Liver (tissue), 9 donors: ENCODE results near the gene BBS10. TPM values are rescaled to one million over a fixed set of nuclear protein-coding genes. Genes with fewer than 3 reads are reported as not detected.

Source experiments
- DNase-seq: peaks from one replicate; pipeline ENCODE4 v3.0.0-alpha.2; 2017; ENCODE audit warnings: low spot score
- H3K27ac ChIP-seq, 2 donors: one replicate each; pipeline ENCODE4 v1.7.0; 2013; ENCODE audit warnings: inconsistent platforms in 2 of 2, low read length in 2 of 2, control low read depth in 1 of 2, low read depth in 1 of 2, mild to moderate bottlenecking in 1 of 2
- H3K27me3 ChIP-seq, 4 donors: one replicate each; pipeline versions ENCODE4 v1.6.1 to v1.7.0; 2013; ENCODE audit warnings: low read length in 3 of 4, inconsistent platforms in 1 of 4, mild to moderate bottlenecking in 1 of 4, moderate library complexity in 1 of 4; ENCODE audit not compliant: control insufficient read depth in 4 of 4, insufficient read depth in 4 of 4
- H3K36me3 ChIP-seq, 4 donors: one replicate each; pipeline versions ENCODE4 v1.6.1 to v1.7.0; 2013; ENCODE audit warnings: low read length in 3 of 4, mild to moderate bottlenecking in 3 of 4, low read depth in 1 of 4, moderate library complexity in 1 of 4; ENCODE audit not compliant: control insufficient read depth in 4 of 4, insufficient read depth in 3 of 4
- H3K4me1 ChIP-seq, 4 donors: one replicate each; pipeline versions ENCODE4 v1.6.1 to v1.7.0; 2013; ENCODE audit warnings: low read length in 3 of 4, mild to moderate bottlenecking in 3 of 4, moderate library complexity in 1 of 4; ENCODE audit not compliant: control insufficient read depth in 4 of 4, insufficient read depth in 4 of 4
- H3K4me3 ChIP-seq, 3 donors: one replicate each; pipeline versions ENCODE4 v1.6.1 to v1.7.0; 2013; ENCODE audit warnings: low read length in 3 of 3, control low read depth in 1 of 3, low read depth in 1 of 3, mild to moderate bottlenecking in 1 of 3
- H3K9ac ChIP-seq, 2 donors: one replicate each; pipeline ENCODE4 v1.7.0; 2013; ENCODE audit warnings: low read length in 2 of 2, mild to moderate bottlenecking in 2 of 2, moderate library complexity in 2 of 2, control low read depth in 1 of 2, low read depth in 1 of 2
- H3K9me3 ChIP-seq, 4 donors: one replicate each; pipeline versions ENCODE4 v1.6.1 to v1.7.0; 2013; ENCODE audit warnings: low read length in 3 of 4; ENCODE audit not compliant: control insufficient read depth in 4 of 4
- CTCF ChIP-seq: fragments of 150-350 bp; IDR thresholded peaks from 2 replicates; pipeline ENCODE4 v1.5.1; 2017; ENCODE audit warnings: improper control_type of control experiment, low read depth, low read length; ENCODE audit not compliant: missing input control
- EGR1 ChIP-seq, 2 donors: IDR thresholded peaks; 2 replicates each; pipeline ENCODE4 v1.6.1; 2016 to 2018; ENCODE audit warnings: antibody characterized with exemption in 2 of 2, low read depth in 2 of 2
- FOXA1 ChIP-seq: IDR thresholded peaks from 2 replicates; pipeline ENCODE4 v1.6.1; 2016; ENCODE audit warnings: antibody characterized with exemption
- FOXA2 ChIP-seq: IDR thresholded peaks from 2 replicates; pipeline ENCODE4 v1.6.1; 2016; ENCODE audit warnings: antibody characterized with exemption
- GABPA ChIP-seq, 2 donors: IDR thresholded peaks in 1 of 2; conservative IDR thresholded peaks in 1 of 2; 2 replicates each; pipeline ENCODE4 v1.6.1; 2016; ENCODE audit warnings: antibody characterized with exemption in 2 of 2, mild to moderate bottlenecking in 1 of 2, moderate library complexity in 1 of 2
- HNF4A ChIP-seq, 2 donors: conservative IDR thresholded peaks; 2 replicates each; pipeline ENCODE4 v1.6.1; 2016; ENCODE audit warnings: antibody characterized with exemption in 2 of 2, mild to moderate bottlenecking in 2 of 2
- HNF4G ChIP-seq: IDR thresholded peaks from 2 replicates; pipeline ENCODE4 v1.6.1; 2016; ENCODE audit warnings: antibody characterized with exemption
- JUND ChIP-seq, 2 donors: IDR thresholded peaks; 2 replicates each; pipeline ENCODE4 v1.6.1; 2016; ENCODE audit warnings: antibody characterized with exemption in 2 of 2
- NR2F2 ChIP-seq: IDR thresholded peaks from 2 replicates; pipeline ENCODE4 v1.6.1; 2016; ENCODE audit warnings: antibody characterized with exemption
- RAD21 ChIP-seq, 2 donors: IDR thresholded peaks; 2 replicates each; pipeline ENCODE4 v1.6.1; 2016; ENCODE audit warnings: antibody characterized with exemption in 2 of 2, mild to moderate bottlenecking in 2 of 2
- REST ChIP-seq: IDR thresholded peaks from 2 replicates; pipeline ENCODE4 v1.6.1; 2016; ENCODE audit warnings: antibody characterized with exemption, mild to moderate bottlenecking
- RXRA ChIP-seq, 2 donors: IDR thresholded peaks; 2 replicates each; pipeline ENCODE4 v1.6.1; 2017 to 2018; ENCODE audit warnings: antibody characterized with exemption in 2 of 2, mild to moderate bottlenecking in 1 of 2
- SP1 ChIP-seq: IDR thresholded peaks from 2 replicates; pipeline ENCODE4 v1.6.1; 2018; ENCODE audit warnings: antibody characterized with exemption, mild to moderate bottlenecking
- TAF1 ChIP-seq: conservative IDR thresholded peaks from 2 replicates; pipeline ENCODE4 v1.6.1; 2016; ENCODE audit warnings: antibody characterized with exemption, mild to moderate bottlenecking
- ZBTB33 ChIP-seq: IDR thresholded peaks from 2 replicates; pipeline ENCODE4 v1.6.1; 2016; ENCODE audit warnings: antibody characterized with exemption
- WGBS: extraction: QIAGEN DNeasy Blood & Tissue Kit; methylation state at CpG from one replicate; pipeline ENCODE4 v1.1.7; 2013; 5-methylcytosine and 5-hydroxymethylcytosine counted together
- polyA plus RNA-seq, 2 donors: library from polyadenylated mRNA; stranded (reverse) in 1 of 2; unstranded in 1 of 2; fragments of 200-250 nt in 1 of 2; fragments of >200 nt in 1 of 2; fragmentation: Nextera tagmentation in 1 of 2; extraction: Ambion mirVana in 1 of 2; gene quantifications; one replicate each; pipeline versions ENCODE4 v1.2.1 to v1.2.3, GENCODE V29; 2013 to 2015
- total RNA-seq, 2 donors: library from RNA; depleted of rRNA; stranded (reverse); fragments of >200 nt; gene quantifications; one replicate each; pipeline ENCODE4 v1.2.3, GENCODE V29; 2014
- donor health status: healthy.
- donor health status: healthy.
- donor health status: healthy.
- donor health status: healthy.
- donor health status: healthy.

The BBS10 gene
- total and polyA plus RNA-seq, 4 donors, result 2.5 to 6.7 (median 4.0) TPM

- Histone ChIP-seq H3K4me1 (no peaks in the 10 kb centered on the region), H3K9ac (no peak overlapping the region), H3K27me3 (no peaks in the 10 kb centered on the region), H3K36me3 (peaks cover 1 to 21% (median 8%) of the 10 kb centered on the region in 4 donors), H3K9me3 (no peaks in the 10 kb centered on the region), H3K27ac (no peak overlapping the region), H3K4me3 (no peak overlapping the region)
- TF ChIP-seq SP1, result peak; percentile 16
- no peak for TF ChIP-seq NR2F2
- TF ChIP-seq FOXA1, result no peak
- TF ChIP-seq ZBTB33, result no peak
- TF ChIP-seq RAD21 (IDR thresholded peaks at IDR 0.05), result peak; percentile 7 to 18
- peak; percentile 25 to 41 for TF ChIP-seq HNF4A (conservative IDR thresholded peaks at IDR 0.05)
- no peak for TF ChIP-seq JUND (IDR thresholded peaks at IDR 0.05)
- 71% methylated on average over 1 of the region's 1 CpG for WGBS
- DNase-seq, result no peak
Measured at GRCh38 chr12:76391461-76391860, 43.2 kb upstream of the BBS10 start.

GRCh38 chr12:76387614-76388013 lies 39.4 kb upstream of the BBS10 start:
- Histone ChIP-seq H3K9me3 (no peaks in the 10 kb centered on the region), H3K27me3 (no peaks in the 10 kb centered on the region), H3K36me3 (peaks cover 1 to 24% (median 11%) of the 10 kb centered on the region in 4 donors), H3K4me1 (no peaks in the 10 kb centered on the region), H3K9ac (no peak overlapping the region), H3K27ac (no peak overlapping the region), H3K4me3 (no peak overlapping the region)
- WGBS, result 96% methylated on average over 2 of the region's 2 CpGs
- DNase-seq, result no peak
- no peak for TF ChIP-seq NR2F2
- no peak for TF ChIP-seq RAD21 (IDR thresholded peaks at IDR 0.05)
- no peak for TF ChIP-seq HNF4G
- TF ChIP-seq SP1, result no peak
- no peak for TF ChIP-seq GABPA (IDR thresholded peaks at IDR 0.05 in 1 of 2, conservative IDR thresholded peaks at IDR 0.05 in 1 of 2)

- no peak for DNase-seq
- H3K9me3 ChIP-seq, result no peaks in the 10 kb centered on the region
- WGBS, result 95% methylated on average over 2 of the region's 2 CpGs
- H3K27me3 ChIP-seq, result no peaks in the 10 kb centered on the region
- H3K4me1 ChIP-seq, result no peaks in the 10 kb centered on the region
- no peak overlapping the region for H3K27ac ChIP-seq
- no peak overlapping the region for H3K9ac ChIP-seq
- peaks cover 0 to 13% (median 5%) of the 10 kb centered on the region in 4 donors for H3K36me3 ChIP-seq
- no peak overlapping the region for H3K4me3 ChIP-seq
- TF ChIP-seq FOXA2 (no peak), RXRA (IDR thresholded peaks at IDR 0.05) (no peak)
Measured at GRCh38 chr12:76384560-76384959, 36.3 kb upstream of the BBS10 start.

GRCh38 chr12:76383988-76384387 lies 35.8 kb upstream of the BBS10 start:
- WGBS, result 98% methylated on average over 3 of the region's 3 CpGs
- H3K36me3 ChIP-seq, result peaks cover 0 to 10% (median 5%) of the 10 kb centered on the region in 4 donors
- TF ChIP-seq TAF1 (no peak), ZBTB33 (no peak), GABPA (IDR thresholded peaks at IDR 0.05 in 1 of 2, conservative IDR thresholded peaks at IDR 0.05 in 1 of 2) (no peak), CTCF (no peak), SP1 (no peak), EGR1 (IDR thresholded peaks at IDR 0.05; ENCODE audit: low read depth in 2 of 2) (no peak), REST (no peak)
- no peak overlapping the region for H3K27ac ChIP-seq
- H3K27me3 ChIP-seq, result no peaks in the 10 kb centered on the region
- DNase-seq, result no peak
- H3K4me1 ChIP-seq, result no peaks in the 10 kb centered on the region
- no peak overlapping the region for H3K4me3 ChIP-seq
- H3K9me3 ChIP-seq, result no peaks in the 10 kb centered on the region
- no peak overlapping the region for H3K9ac ChIP-seq
